ENCODE data around the gene ADAMTSL5.
A peak's percentile ranks its signal among the peaks of the same experiment; 100 is the strongest.

The ADAMTSL5 gene, protein sequence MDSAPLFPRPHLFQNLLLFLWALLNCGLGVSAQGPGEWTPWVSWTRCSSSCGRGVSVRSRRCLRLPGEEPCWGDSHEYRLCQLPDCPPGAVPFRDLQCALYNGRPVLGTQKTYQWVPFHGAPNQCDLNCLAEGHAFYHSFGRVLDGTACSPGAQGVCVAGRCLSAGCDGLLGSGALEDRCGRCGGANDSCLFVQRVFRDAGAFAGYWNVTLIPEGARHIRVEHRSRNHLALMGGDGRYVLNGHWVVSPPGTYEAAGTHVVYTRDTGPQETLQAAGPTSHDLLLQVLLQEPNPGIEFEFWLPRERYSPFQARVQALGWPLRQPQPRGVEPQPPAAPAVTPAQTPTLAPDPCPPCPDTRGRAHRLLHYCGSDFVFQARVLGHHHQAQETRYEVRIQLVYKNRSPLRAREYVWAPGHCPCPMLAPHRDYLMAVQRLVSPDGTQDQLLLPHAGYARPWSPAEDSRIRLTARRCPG

DNA sequence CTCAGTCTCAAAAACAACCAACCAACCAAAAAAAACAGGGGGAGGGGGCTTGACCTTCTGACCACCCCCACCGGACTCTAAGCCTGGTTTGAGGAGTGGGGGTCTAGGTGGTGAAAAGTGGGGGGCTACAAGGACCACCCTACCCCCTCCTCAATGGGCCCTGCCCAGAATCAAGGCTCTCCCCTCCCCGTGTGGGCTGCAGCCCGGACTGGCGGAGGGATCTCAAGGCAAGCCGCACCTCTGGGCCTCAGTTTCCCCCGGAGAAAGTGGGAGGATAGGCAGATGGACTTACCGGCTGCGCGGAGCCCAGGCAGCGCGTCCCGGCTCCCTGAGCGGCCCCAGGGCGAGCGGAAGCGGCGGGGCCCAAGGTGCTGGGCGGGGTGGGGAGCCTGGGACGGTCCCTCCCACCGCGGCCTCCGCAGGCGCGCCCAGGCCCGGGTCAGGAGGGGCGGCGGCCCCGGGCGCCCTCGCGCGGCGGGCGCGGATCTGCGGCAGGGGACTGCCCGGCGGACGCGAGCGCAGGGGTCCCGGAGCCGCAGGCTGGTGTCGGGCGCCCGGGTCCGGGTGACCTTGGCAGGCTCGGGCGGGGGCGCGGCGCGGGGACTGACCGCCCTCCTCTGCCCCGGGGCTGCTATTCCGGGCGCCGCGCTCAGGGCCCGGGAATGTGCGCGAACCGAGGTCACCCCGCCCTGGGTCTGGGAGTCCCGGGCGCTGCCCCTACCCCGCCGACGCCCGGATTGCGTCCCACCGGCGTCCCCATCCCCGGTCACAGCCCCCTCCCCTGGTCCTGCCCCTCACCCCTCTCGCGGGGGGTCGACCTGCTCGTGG is at the start of gene ADAMTSL5:
ADAMTSL5 (minus strand) TSS at position 349 of the 828 bp plus-strand sequence. CDS start 2,076 bp downstream, outside the sequence.
- TF ChIP-seq ZBTB7A (IDR thresholded peaks at IDR 0.05; ENCODE audit: low read depth) = peak; percentile 65; the same call in 1 of the 2 replicates
- no peak for TF ChIP-seq EGR1 (IDR thresholded peaks at IDR 0.05)
- TF ChIP-seq RAD21 (IDR thresholded peaks at IDR 0.05; ENCODE audit: low read depth) = peak; percentile 21; the same call in 1 of the 2 replicates
- no peak for TF ChIP-seq EP300 (IDR thresholded peaks at IDR 0.05; ENCODE audit: borderline replicate concordance)

DNA sequence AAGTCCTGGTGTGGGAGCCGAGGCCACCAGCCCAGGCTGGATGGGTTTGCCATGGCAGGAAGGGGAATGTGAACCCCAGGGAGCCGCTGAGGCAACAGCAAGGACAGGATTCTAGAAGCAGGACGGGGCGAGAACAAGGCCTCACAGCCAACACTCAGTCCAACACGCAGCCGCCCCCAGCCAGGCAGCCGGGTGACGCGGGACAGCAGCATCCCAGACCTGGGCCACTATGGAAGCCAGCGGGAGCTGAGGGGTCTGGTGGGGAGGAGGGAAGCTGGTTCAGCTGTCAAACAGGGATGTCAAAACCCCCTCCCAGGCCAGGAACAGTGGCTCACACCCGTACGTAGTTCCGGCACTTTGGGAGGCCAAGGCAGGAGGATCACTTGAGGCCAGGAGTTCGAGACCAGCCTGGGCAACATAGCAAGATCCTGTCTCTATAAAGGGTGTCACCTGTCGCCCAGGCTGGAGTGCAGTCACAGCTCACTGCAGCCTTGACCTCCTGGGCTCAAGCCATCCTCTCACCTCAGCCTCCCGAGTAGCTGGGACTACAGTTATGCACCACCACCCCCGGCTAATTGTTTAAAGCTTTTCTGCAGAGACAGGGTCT is 48.5 kb upstream of the ADAMTSL5 start:
- no peak for TF ChIP-seq FOXM1 (IDR thresholded peaks at IDR 0.05; ENCODE audit: borderline replicate concordance, low read depth)
- TF ChIP-seq, protein P1, sequence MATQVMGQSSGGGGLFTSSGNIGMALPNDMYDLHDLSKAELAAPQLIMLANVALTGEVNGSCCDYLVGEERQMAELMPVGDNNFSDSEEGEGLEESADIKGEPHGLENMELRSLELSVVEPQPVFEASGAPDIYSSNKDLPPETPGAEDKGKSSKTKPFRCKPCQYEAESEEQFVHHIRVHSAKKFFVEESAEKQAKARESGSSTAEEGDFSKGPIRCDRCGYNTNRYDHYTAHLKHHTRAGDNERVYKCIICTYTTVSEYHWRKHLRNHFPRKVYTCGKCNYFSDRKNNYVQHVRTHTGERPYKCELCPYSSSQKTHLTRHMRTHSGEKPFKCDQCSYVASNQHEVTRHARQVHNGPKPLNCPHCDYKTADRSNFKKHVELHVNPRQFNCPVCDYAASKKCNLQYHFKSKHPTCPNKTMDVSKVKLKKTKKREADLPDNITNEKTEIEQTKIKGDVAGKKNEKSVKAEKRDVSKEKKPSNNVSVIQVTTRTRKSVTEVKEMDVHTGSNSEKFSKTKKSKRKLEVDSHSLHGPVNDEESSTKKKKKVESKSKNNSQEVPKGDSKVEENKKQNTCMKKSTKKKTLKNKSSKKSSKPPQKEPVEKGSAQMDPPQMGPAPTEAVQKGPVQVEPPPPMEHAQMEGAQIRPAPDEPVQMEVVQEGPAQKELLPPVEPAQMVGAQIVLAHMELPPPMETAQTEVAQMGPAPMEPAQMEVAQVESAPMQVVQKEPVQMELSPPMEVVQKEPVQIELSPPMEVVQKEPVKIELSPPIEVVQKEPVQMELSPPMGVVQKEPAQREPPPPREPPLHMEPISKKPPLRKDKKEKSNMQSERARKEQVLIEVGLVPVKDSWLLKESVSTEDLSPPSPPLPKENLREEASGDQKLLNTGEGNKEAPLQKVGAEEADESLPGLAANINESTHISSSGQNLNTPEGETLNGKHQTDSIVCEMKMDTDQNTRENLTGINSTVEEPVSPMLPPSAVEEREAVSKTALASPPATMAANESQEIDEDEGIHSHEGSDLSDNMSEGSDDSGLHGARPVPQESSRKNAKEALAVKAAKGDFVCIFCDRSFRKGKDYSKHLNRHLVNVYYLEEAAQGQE (IDR thresholded peaks at IDR 0.05; ENCODE audit: low read depth) = no peak
- no peak for TF ChIP-seq TCF12 (IDR thresholded peaks at IDR 0.05; ENCODE audit: low read depth)
- TF ChIP-seq EP300 (IDR thresholded peaks at IDR 0.05; ENCODE audit: borderline replicate concordance) = no peak
- no peak for TF ChIP-seq ZBTB7A (IDR thresholded peaks at IDR 0.05; ENCODE audit: low read depth)
- TF ChIP-seq, protein P2, sequence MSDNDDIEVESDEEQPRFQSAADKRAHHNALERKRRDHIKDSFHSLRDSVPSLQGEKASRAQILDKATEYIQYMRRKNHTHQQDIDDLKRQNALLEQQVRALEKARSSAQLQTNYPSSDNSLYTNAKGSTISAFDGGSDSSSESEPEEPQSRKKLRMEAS (IDR thresholded peaks at IDR 0.05) = no peak
- TF ChIP-seq, protein P3, sequence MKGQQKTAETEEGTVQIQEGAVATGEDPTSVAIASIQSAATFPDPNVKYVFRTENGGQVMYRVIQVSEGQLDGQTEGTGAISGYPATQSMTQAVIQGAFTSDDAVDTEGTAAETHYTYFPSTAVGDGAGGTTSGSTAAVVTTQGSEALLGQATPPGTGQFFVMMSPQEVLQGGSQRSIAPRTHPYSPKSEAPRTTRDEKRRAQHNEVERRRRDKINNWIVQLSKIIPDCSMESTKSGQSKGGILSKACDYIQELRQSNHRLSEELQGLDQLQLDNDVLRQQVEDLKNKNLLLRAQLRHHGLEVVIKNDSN (IDR thresholded peaks at IDR 0.05) = no peak
- no peak for TF ChIP-seq CREB1 (IDR thresholded peaks at IDR 0.05; ENCODE audit: low read depth)
- no peak for TF ChIP-seq TEAD4 (IDR thresholded peaks at IDR 0.05)
- TF ChIP-seq YY1 (IDR thresholded peaks at IDR 0.05; ENCODE audit: low read depth) = no peak
- no peak for TF ChIP-seq NFIC (IDR thresholded peaks at IDR 0.05)
- TF ChIP-seq RAD21 (IDR thresholded peaks at IDR 0.05; ENCODE audit: low read depth) = no peak

DNA sequence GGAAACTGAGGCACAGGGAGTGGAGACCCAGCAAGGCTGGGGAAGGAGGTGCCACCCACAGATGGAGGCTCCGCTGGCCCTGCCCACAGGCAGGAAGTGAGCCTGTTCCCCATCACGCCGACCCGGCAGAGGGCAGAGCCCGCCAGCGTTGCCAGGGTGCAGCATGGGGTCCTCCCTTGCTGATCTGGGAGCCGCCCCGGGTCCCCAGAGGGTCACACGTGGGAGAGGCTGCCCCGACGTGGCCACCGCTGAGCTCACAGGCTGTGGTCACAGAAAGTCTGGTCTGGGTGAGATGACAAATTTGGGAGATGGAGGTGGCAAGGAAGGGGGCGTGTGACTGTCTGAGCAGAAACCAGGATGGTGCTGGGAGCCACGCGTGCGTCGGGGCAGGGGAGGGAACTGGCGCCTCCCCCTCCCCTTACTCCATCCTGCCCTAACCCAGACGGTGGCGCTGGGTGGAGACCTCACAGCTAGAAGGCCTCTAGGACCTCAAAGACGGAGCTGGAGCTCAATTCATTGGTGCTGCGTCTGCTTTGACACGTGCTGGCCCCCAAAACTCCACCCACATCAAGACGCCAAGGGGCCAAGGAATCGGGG is 47.6 kb upstream of the ADAMTSL5 start:
- no peak for TF ChIP-seq YY1 (IDR thresholded peaks at IDR 0.05; ENCODE audit: low read depth)
- no peak for TF ChIP-seq RAD21 (IDR thresholded peaks at IDR 0.05; ENCODE audit: low read depth)
- no peak for TF ChIP-seq CEBPB (IDR thresholded peaks at IDR 0.05)
- TF ChIP-seq, protein P2 (IDR thresholded peaks at IDR 0.05) = no peak
- no peak for TF ChIP-seq TEAD4 (IDR thresholded peaks at IDR 0.05)
- no peak for TF ChIP-seq FOXM1 (IDR thresholded peaks at IDR 0.05; ENCODE audit: borderline replicate concordance, low read depth)
- TF ChIP-seq, protein P3 (IDR thresholded peaks at IDR 0.05) = no peak
- TF ChIP-seq NFIC (IDR thresholded peaks at IDR 0.05) = no peak
- no peak for TF ChIP-seq CREB1 (IDR thresholded peaks at IDR 0.05; ENCODE audit: low read depth)
- no peak for TF ChIP-seq EGR1 (IDR thresholded peaks at IDR 0.05)
- TF ChIP-seq TAF1 (IDR thresholded peaks at IDR 0.05; ENCODE audit: low read depth) = no peak
- no peak for TF ChIP-seq TCF12 (IDR thresholded peaks at IDR 0.05; ENCODE audit: low read depth)
- no peak for TF ChIP-seq ZBTB7A (IDR thresholded peaks at IDR 0.05; ENCODE audit: low read depth)
- TF ChIP-seq, protein P1 (IDR thresholded peaks at IDR 0.05; ENCODE audit: low read depth) = no peak
- TF ChIP-seq EP300 (IDR thresholded peaks at IDR 0.05; ENCODE audit: borderline replicate concordance) = no peak

DNA sequence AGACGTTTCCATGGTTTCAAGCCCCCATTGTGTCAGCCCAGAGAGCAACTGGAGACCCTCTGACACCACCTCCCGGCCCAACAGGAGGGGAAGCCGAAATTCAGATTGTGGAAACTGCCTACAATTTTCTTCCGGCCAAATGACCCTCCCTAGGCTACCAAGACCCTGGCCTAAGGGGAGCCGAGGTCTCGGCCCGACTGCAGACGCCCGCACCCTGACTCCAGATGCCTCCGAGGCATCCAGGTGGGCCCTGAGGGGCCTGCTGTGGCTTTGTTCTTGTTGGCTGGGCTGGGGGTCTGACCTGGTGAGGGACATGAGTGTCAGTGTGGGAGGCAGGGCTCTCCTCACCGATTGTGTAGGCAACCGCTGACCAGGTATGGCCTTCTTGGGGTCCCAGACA is 45.7 kb upstream of the ADAMTSL5 start:
- TF ChIP-seq TEAD4 (IDR thresholded peaks at IDR 0.05) (no peak), TCF12 (IDR thresholded peaks at IDR 0.05; ENCODE audit: low read depth) (no peak), CREB1 (IDR thresholded peaks at IDR 0.05; ENCODE audit: low read depth) (no peak), YY1 (IDR thresholded peaks at IDR 0.05; ENCODE audit: low read depth) (no peak), EP300 (IDR thresholded peaks at IDR 0.05; ENCODE audit: borderline replicate concordance) (no peak), NFIC (IDR thresholded peaks at IDR 0.05) (no peak), TAF1 (IDR thresholded peaks at IDR 0.05; ENCODE audit: low read depth) (no peak), RAD21 (IDR thresholded peaks at IDR 0.05; ENCODE audit: low read depth) (no peak), EGR1 (IDR thresholded peaks at IDR 0.05) (no peak)
- TF ChIP-seq, protein P3 (IDR thresholded peaks at IDR 0.05) = no peak
- TF ChIP-seq, protein P2 (IDR thresholded peaks at IDR 0.05) = no peak
- TF ChIP-seq, protein P1 (IDR thresholded peaks at IDR 0.05; ENCODE audit: low read depth) = no peak
